Measurements from ENCODE around the gene MVB12B.

MVB12B gene

GRCh38 chr9:126532019-126532462 lies 205.4 kb downstream of the MVB12B start:
- Histone ChIP-seq H3K27me3 (ENCODE audit: insufficient read depth, poor library complexity, severe bottlenecking) (no peaks in the 10 kb centered on the region), H3K27ac (replicated peaks) (no peak overlapping the region; the same call in 1 of the 2 replicates), H3K4me3 (replicated peaks; ENCODE audit: insufficient read depth, low read length) (no peak overlapping the region)
- no peak for TF ChIP-seq GABPA (IDR thresholded peaks at IDR 0.05; ENCODE audit: low read depth)
- TF ChIP-seq CTCF (IDR thresholded peaks at IDR 0.05; ENCODE audit: insufficient read depth, low read length), result no peak
- no peak for TF ChIP-seq SPI1 (IDR thresholded peaks at IDR 0.05; ENCODE audit: borderline replicate concordance, low read depth)
- no peak for TF ChIP-seq POLR2AphosphoS5 (IDR thresholded peaks at IDR 0.05; ENCODE audit: low read depth)
- no peak for TF ChIP-seq REST (IDR thresholded peaks at IDR 0.05; ENCODE audit: insufficient replicate concordance, low read depth)
- DNase-seq (ENCODE audit: low read depth in 1 of 2, low spot score in 1 of 2), result peak in 1 of 2 experiments; percentile 28

GRCh38 chr9:126532489-126532888 lies 205.9 kb downstream of the MVB12B start:
- no peak for TF ChIP-seq POLR2AphosphoS5 (IDR thresholded peaks at IDR 0.05; ENCODE audit: low read depth)
- no peak for TF ChIP-seq REST (IDR thresholded peaks at IDR 0.05; ENCODE audit: insufficient replicate concordance, low read depth)
- TF ChIP-seq SPI1 (IDR thresholded peaks at IDR 0.05; ENCODE audit: borderline replicate concordance, low read depth), result no peak
- no peak for TF ChIP-seq CTCF (IDR thresholded peaks at IDR 0.05; ENCODE audit: insufficient read depth, low read length)
- no peak for TF ChIP-seq GABPA (IDR thresholded peaks at IDR 0.05; ENCODE audit: low read depth)
- no peak overlapping the region for H3K4me3 ChIP-seq (replicated peaks; ENCODE audit: insufficient read depth, low read length)
- no peaks in the 10 kb centered on the region for H3K27me3 ChIP-seq (ENCODE audit: insufficient read depth, poor library complexity, severe bottlenecking)
- peak overlapping the region; percentile 67 for H3K27ac ChIP-seq (replicated peaks)
- DNase-seq (ENCODE audit: low read depth in 1 of 2, low spot score in 1 of 2), result no peak

- no peak overlapping the region for H3K4me3 ChIP-seq (replicated peaks; ENCODE audit: insufficient read depth, low read length)
- H3K27me3 ChIP-seq (ENCODE audit: insufficient read depth, poor library complexity, severe bottlenecking), result no peaks in the 10 kb centered on the region
- TF ChIP-seq REST (IDR thresholded peaks at IDR 0.05; ENCODE audit: insufficient replicate concordance, low read depth), result no peak
- peak; percentile 59; the same call in 1 of the 2 replicates for TF ChIP-seq SPI1 (IDR thresholded peaks at IDR 0.05; ENCODE audit: borderline replicate concordance, low read depth)
- peak overlapping the region; percentile 67 for H3K27ac ChIP-seq (replicated peaks)
- DNase-seq (ENCODE audit: low read depth in 1 of 2, low spot score in 1 of 2), result peak; percentile 35 to 50
Measured at GRCh38 chr9:126532951-126533925, 206.6 kb downstream of the MVB12B start.
